Tibial artery (tissue), 4 donors: ENCODE results near the gene TRIM34.
A peak's percentile ranks its signal among the peaks of the same experiment; 100 is the strongest.

ENCODE experiments used
- DNase-seq, 2 donors: peaks; one replicate each; pipeline ENCODE4 v3.0.0-alpha.2; 2019
- H3K27ac ChIP-seq, 2 donors: fragments of 200-600 bp; sonication (generic) in 1 of 2; 1 replicate in 1 of 2; 2 replicates in 1 of 2; pipeline ENCODE4 v1.5.1; 2018 to 2019; ENCODE audit warnings: mild to moderate bottlenecking in 1 of 2
- H3K27me3 ChIP-seq, 2 donors: fragments of 200-600 bp; sonication (generic) in 1 of 2; one replicate each; pipeline versions ENCODE4 v1.5.1 to v1.6.0; 2016 to 2019
- H3K36me3 ChIP-seq, 3 donors: fragments of 200-600 bp; sonication (generic) in 2 of 3; one replicate each; pipeline ENCODE4 v1.5.1; 2016 to 2019; ENCODE audit warnings: mild to moderate bottlenecking in 2 of 3
- H3K4me1 ChIP-seq, 4 donors: fragments of 200-600 bp; sonication (generic) in 2 of 4; 1 replicate in 3 of 4; 2 replicates in 1 of 4; pipeline ENCODE4 v1.5.1; 2016 to 2019
- H3K4me3 ChIP-seq, 2 donors: fragments of 200-600 bp; sonication (generic) in 1 of 2; 1 replicate in 1 of 2; 2 replicates in 1 of 2; pipeline ENCODE4 v1.5.1; 2018 to 2019; ENCODE audit warnings: mild to moderate bottlenecking in 2 of 2
- H3K9me3 ChIP-seq, 3 donors: fragments of 200-600 bp; sonication (generic) in 1 of 3; one replicate each; pipeline ENCODE4 v1.5.1; 2016 to 2019
- CTCF ChIP-seq, 2 experiments: fragments of 200-600 bp in 1 of 2; fragments of 450-650 bp in 1 of 2; IDR thresholded peaks; one replicate each; pipeline ENCODE4 v1.5.1; 2017 to 2019; ENCODE audit warnings: antibody characterized with exemption in 2 of 2, mild to moderate bottlenecking in 1 of 2, moderate library complexity in 1 of 2
- intact Hi-C: fragments of 100-400 bp; cut with DNase I; formaldehyde crosslinking; loops from one replicate; pipeline ENCODE4 v1.15.0; 2023; ENCODE audit warnings: low total_unique reads

The TRIM34 gene

GRCh38 chr11:5591613-5592012 is 33.2 kb upstream of the TRIM34 start:
- intact Hi-C loops = no loop called here
- no peak overlapping the region for H3K27ac ChIP-seq
- H3K9me3 ChIP-seq = no peaks in the 10 kb centered on the region
- H3K27me3 ChIP-seq = no peaks in the 10 kb centered on the region
- no peak for TF ChIP-seq CTCF (IDR thresholded peaks at IDR 0.05)
- no peaks in the 10 kb centered on the region for H3K36me3 ChIP-seq
- DNase-seq = no peak
- H3K4me3 ChIP-seq = no peak overlapping the region
- peaks cover 0 to 4% (median 2%) of the 10 kb centered on the region in 4 donors for H3K4me1 ChIP-seq

GRCh38 chr11:5592615-5593014 is 32.2 kb upstream of the TRIM34 start:
- DNase-seq = no peak
- Histone ChIP-seq H3K36me3 (no peaks in the 10 kb centered on the region), H3K9me3 (no peaks in the 10 kb centered on the region), H3K27ac (no peak overlapping the region), H3K4me1 (peaks cover 0 to 12% (median 8%) of the 10 kb centered on the region in 4 donors), H3K4me3 (no peak overlapping the region), H3K27me3 (no peaks in the 10 kb centered on the region)
- intact Hi-C loops = no loop called here
- TF ChIP-seq CTCF (IDR thresholded peaks at IDR 0.05) = no peak

GRCh38 chr11:5593146-5593545 is 31.7 kb upstream of the TRIM34 start:
- H3K36me3 ChIP-seq = no peaks in the 10 kb centered on the region
- no peak overlapping the region for H3K4me3 ChIP-seq
- no peak for TF ChIP-seq CTCF (IDR thresholded peaks at IDR 0.05)
- DNase-seq = no peak
- peaks cover 0 to 17% (median 12%) of the 10 kb centered on the region in 4 donors for H3K4me1 ChIP-seq
- H3K27me3 ChIP-seq = no peaks in the 10 kb centered on the region
- intact Hi-C loops = no loop called here
- no peak overlapping the region for H3K27ac ChIP-seq
- no peaks in the 10 kb centered on the region for H3K9me3 ChIP-seq

- no peaks in the 10 kb centered on the region for H3K36me3 ChIP-seq
- TF ChIP-seq CTCF (IDR thresholded peaks at IDR 0.05) = no peak
- H3K27me3 ChIP-seq = no peaks in the 10 kb centered on the region
- peak within 1 kb of the TSS; percentile 76 to 81 for H3K27ac ChIP-seq
- H3K4me1 ChIP-seq = peaks cover 0 to 26% (median 13%) of the 10 kb centered on the region in 4 donors
- peak; percentile 46 to 80 for DNase-seq
- H3K9me3 ChIP-seq = no peaks in the 10 kb centered on the region
- peak within 1 kb of the TSS; percentile 58 to 62 for H3K4me3 ChIP-seq
- intact Hi-C loops = no loop called here
Observed at GRCh38 chr11:5596607-5597201, 28.1 kb upstream of the TRIM34 start, which contains the start of gene TRIM6. TSS of gene TRIM6 (plus strand) at chr11:5596637. CDS start at chr11:5596898, 261 bp downstream.

GRCh38 chr11:5597953-5598352 is 26.8 kb upstream of the TRIM34 start:
- peaks cover 0 to 26% (median 13%) of the 10 kb centered on the region in 4 donors for H3K4me1 ChIP-seq
- H3K9me3 ChIP-seq = no peaks in the 10 kb centered on the region
- no peak for TF ChIP-seq CTCF (IDR thresholded peaks at IDR 0.05)
- H3K36me3 ChIP-seq = no peaks in the 10 kb centered on the region
- intact Hi-C loops = no loop called here
- H3K27ac ChIP-seq = peak overlapping the region; percentile 76 to 81
- H3K27me3 ChIP-seq = no peaks in the 10 kb centered on the region
- H3K4me3 ChIP-seq = peak overlapping the region in 1 of 2 donors; percentile 58
- DNase-seq = no peak
